ENCODE measurements around the gene TRANK1. TPM values are rescaled to one million over a fixed set of nuclear protein-coding genes. Genes with fewer than 3 reads are reported as not detected.

The TRANK1 gene
- total RNA-seq, 1 experiment from 2014 or later: 6.3 TPM

- Histone ChIP-seq H3K27ac (ENCODE audit: low read depth, low read length, poor library complexity, severe bottlenecking) (no peak overlapping the region), H3K4me1 (ENCODE audit: insufficient read depth, low read length, poor library complexity, severe bottlenecking) (peaks cover 12% of the 10 kb centered on the region), H3K36me3 (ENCODE audit: insufficient read depth, low read length, poor library complexity, severe bottlenecking) (no peaks in the 10 kb centered on the region), H3K9me3 (ENCODE audit: low read depth, low read length, poor library complexity, severe bottlenecking) (peaks cover 9% of the 10 kb centered on the region), H3K4me3 (ENCODE audit: low read depth, low read length, poor library complexity, severe bottlenecking) (no peak overlapping the region), H3K27me3 (replicated peaks; ENCODE audit: insufficient read depth, low read depth, low read length, poor library complexity) (no peaks in the 10 kb centered on the region)
- intact Hi-C loops (cut with micrococcal nuclease; ENCODE audit: unreplicated experiment): no loop called here
- POLR2A ChIA-PET (ENCODE audit: low non-redundant PET): no interaction called here
- DNase-seq (ENCODE audit: low spot score): no peak
- CTCF ChIA-PET: no interaction called here
- TF ChIP-seq CTCF (conservative IDR thresholded peaks at IDR 0.05; ENCODE audit: low read depth, low read length): no peak
- TF ChIP-seq EZH2 (IDR thresholded peaks at IDR 0.05; ENCODE audit: borderline replicate concordance, low read depth, low read length, poor library complexity, severe bottlenecking): no peak
- BruUV-seq (replicated peaks): no TSS peak
Observed at GRCh38 chr3:36923523-36923943, 21.3 kb downstream of the TRANK1 start.

- Histone ChIP-seq H3K36me3 (ENCODE audit: insufficient read depth, low read length, poor library complexity, severe bottlenecking) (no peaks in the 10 kb centered on the region), H3K9me3 (ENCODE audit: low read depth, low read length, poor library complexity, severe bottlenecking) (peaks cover 9% of the 10 kb centered on the region), H3K4me3 (ENCODE audit: low read depth, low read length, poor library complexity, severe bottlenecking) (no peak overlapping the region), H3K27me3 (replicated peaks; ENCODE audit: insufficient read depth, low read depth, low read length, poor library complexity) (no peaks in the 10 kb centered on the region), H3K4me1 (ENCODE audit: insufficient read depth, low read length, poor library complexity, severe bottlenecking) (peaks cover 21% of the 10 kb centered on the region), H3K27ac (ENCODE audit: low read depth, low read length, poor library complexity, severe bottlenecking) (no peak overlapping the region)
- DNase-seq (ENCODE audit: low spot score): no peak
- BruUV-seq (replicated peaks): no TSS peak
- no peak for TF ChIP-seq CTCF (conservative IDR thresholded peaks at IDR 0.05; ENCODE audit: low read depth, low read length)
- no peak for TF ChIP-seq EZH2 (IDR thresholded peaks at IDR 0.05; ENCODE audit: borderline replicate concordance, low read depth, low read length, poor library complexity, severe bottlenecking)
- intact Hi-C loops (cut with micrococcal nuclease; ENCODE audit: unreplicated experiment): no loop called here
- POLR2A ChIA-PET (ENCODE audit: low non-redundant PET): no interaction called here
- CTCF ChIA-PET: no interaction called here
Observed at GRCh38 chr3:36920884-36921567, 23.8 kb downstream of the TRANK1 start.

GRCh38 chr3:36919439-36920160 lies 25.3 kb downstream of the TRANK1 start:
- no peaks in the 10 kb centered on the region for H3K27me3 ChIP-seq (replicated peaks; ENCODE audit: insufficient read depth, low read depth, low read length, poor library complexity)
- intact Hi-C loops (cut with micrococcal nuclease; ENCODE audit: unreplicated experiment): no loop called here
- ChIA-PET POLR2A (ENCODE audit: low non-redundant PET) (no interaction called here), CTCF (no interaction called here)
- H3K9me3 ChIP-seq (ENCODE audit: low read depth, low read length, poor library complexity, severe bottlenecking): peaks cover 9% of the 10 kb centered on the region
- peaks cover 21% of the 10 kb centered on the region for H3K4me1 ChIP-seq (ENCODE audit: insufficient read depth, low read length, poor library complexity, severe bottlenecking)
- no peaks in the 10 kb centered on the region for H3K36me3 ChIP-seq (ENCODE audit: insufficient read depth, low read length, poor library complexity, severe bottlenecking)
- DNase-seq (ENCODE audit: low spot score): no peak
- TF ChIP-seq EZH2 (IDR thresholded peaks at IDR 0.05; ENCODE audit: borderline replicate concordance, low read depth, low read length, poor library complexity, severe bottlenecking): no peak
- TF ChIP-seq CTCF (conservative IDR thresholded peaks at IDR 0.05; ENCODE audit: low read depth, low read length): no peak
- BruUV-seq (replicated peaks): no TSS peak
- H3K4me3 ChIP-seq (ENCODE audit: low read depth, low read length, poor library complexity, severe bottlenecking): no peak overlapping the region
- peak overlapping the region; percentile 86 for H3K27ac ChIP-seq (ENCODE audit: low read depth, low read length, poor library complexity, severe bottlenecking)
